CD4-positive, alpha-beta T cell (primary cell): ENCODE results near the gene INSRR. TPM values are rescaled to one million over a fixed set of nuclear protein-coding genes. Genes with fewer than 3 reads are reported as not detected.

Source experiments
- ATAC-seq: fragments of 200-7000 bp; cut with Tn5 transposase; one replicate; pipeline ENCODE4 v1.10.0; 2022; ENCODE audit warnings: mild to moderate bottlenecking; ENCODE audit not compliant: poor library complexity
- CTCF ChIA-PET: fragments of 350-600 bp; sonication (Branson Sonifier 250); formaldehyde crosslinking; loops from one replicate; lab custom pipeline; 2021; ENCODE audit warnings: antibody characterized with exemption, inconsistent platforms; lab: Charles Lee
- POLR2A ChIA-PET: fragments of 350-600 bp; sonication (Branson Sonifier 250); formaldehyde crosslinking; loops from one replicate; lab custom pipeline; 2021; ENCODE audit warnings: antibody characterized with exemption, inconsistent platforms; lab: Charles Lee
- DNase-seq, 14 experiments: peaks; one replicate each; pipeline ENCODE4 v3.0.0-alpha.2; 2013 to 2020; ENCODE audit warnings: mixed read lengths in 2 of 14
- H3K27ac ChIP-seq, 2 donors: one replicate each; pipeline versions ENCODE4 v1.5.1 to v1.7.0; 2013; ENCODE audit warnings: low read length in 2 of 2, low read depth in 1 of 2, mild to moderate bottlenecking in 1 of 2
- H3K27me3 ChIP-seq, 2 experiments: 1 replicate in 1 of 2; 2 replicates in 1 of 2; pipeline versions ENCODE4 v1.6.1 to v1.7.0; 2013; ENCODE audit warnings: low read length in 2 of 2, control low read depth in 1 of 2, mild to moderate bottlenecking in 1 of 2, moderate library complexity in 1 of 2; ENCODE audit not compliant: insufficient read depth in 2 of 2, control insufficient read depth in 1 of 2
- H3K36me3 ChIP-seq: one replicate; pipeline ENCODE4 v1.6.1; 2013; ENCODE audit warnings: low read length, control low read depth; ENCODE audit not compliant: insufficient read depth
- H3K4me1 ChIP-seq: one replicate; pipeline ENCODE4 v1.6.1; 2013; ENCODE audit warnings: low read length, control low read depth; ENCODE audit not compliant: insufficient read depth
- H3K4me3 ChIP-seq: one replicate; pipeline ENCODE4 v1.5.1; 2013; ENCODE audit warnings: mild to moderate bottlenecking, low read length, moderate library complexity
- H3K9me3 ChIP-seq, 2 experiments: 1 replicate in 1 of 2; 2 replicates in 1 of 2; pipeline versions ENCODE4 v1.6.1 to v1.7.0; 2013; ENCODE audit warnings: low read length in 2 of 2, mild to moderate bottlenecking in 2 of 2, control low read depth in 1 of 2, moderate library complexity in 1 of 2; ENCODE audit not compliant: control insufficient read depth in 1 of 2, insufficient read depth in 1 of 2
- H3K27ac Mint-ChIP-seq: one replicate; pipeline ENCODE4 v1.8.0; 2020; ENCODE audit warnings: mixed read lengths
- H3K27me3 Mint-ChIP-seq: one replicate; pipeline ENCODE4 v1.8.0; 2021; ENCODE audit warnings: mixed read lengths
- H3K36me3 Mint-ChIP-seq: one replicate; pipeline ENCODE4 v1.8.0; 2021; ENCODE audit warnings: low read depth, mixed read lengths
- H3K4me1 Mint-ChIP-seq: one replicate; pipeline ENCODE4 v1.8.0; 2021; ENCODE audit warnings: low read depth, mixed read lengths
- H3K4me3 Mint-ChIP-seq: one replicate; pipeline ENCODE4 v1.8.0; 2020; ENCODE audit warnings: mild to moderate bottlenecking, mixed read lengths
- H3K9me3 Mint-ChIP-seq: one replicate; pipeline ENCODE4 v1.8.0; 2020; ENCODE audit warnings: mixed read lengths
- intact Hi-C, 2 experiments: fragments of 100-400 bp; cut with DNase I in 1 of 2; cut with micrococcal nuclease in 1 of 2; formaldehyde crosslinking; loops; one replicate each; pipeline versions ENCODE4 v1.15.1 to v1.9.0; 2023 to 2025; cut with DNase I, micrococcal nuclease
- total RNA-seq, 174 experiments: library from RNA in 2 of 174; stranded (reverse) in 2 of 174; gene quantifications; one replicate each; pipeline ENCODE4 v1.2.3 and lab custom pipeline; 2021 to 2026
- TF ChIP-seq, protein P1 (sequence below): fragments of 200-600 bp; IDR thresholded peaks from one replicate; pipeline ENCODE4 v1.8.0; 2022; ENCODE audit warnings: antibody characterized with exemption, mild to moderate bottlenecking

The INSRR gene
- total RNA-seq, 2 experiments from 2014 or later: not detected

DNA sequence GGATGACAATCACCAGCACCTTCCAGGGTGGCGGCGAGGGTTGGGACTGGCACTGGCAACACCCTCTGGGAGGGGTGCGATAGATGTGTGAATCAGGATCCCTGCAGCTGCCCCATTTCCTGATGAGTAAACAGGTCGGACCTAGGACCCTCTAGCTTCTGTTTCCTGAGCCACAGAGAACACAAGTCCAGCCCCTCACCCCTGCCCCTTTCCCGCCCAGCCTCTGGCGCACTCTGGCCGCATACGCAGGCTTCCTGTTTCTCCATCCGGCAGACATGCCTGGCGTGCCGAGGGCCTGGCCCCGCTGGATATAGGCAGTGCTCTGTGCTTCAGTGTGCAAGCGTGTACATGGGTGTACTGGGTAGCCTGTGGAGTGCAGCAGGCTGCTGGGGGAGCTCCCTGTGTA lies 39.2 kb upstream of the INSRR start:
- H3K36me3 ChIP-seq: no peaks in the 10 kb centered on the region
- peaks cover 12% of the 10 kb centered on the region for H3K4me1 ChIP-seq
- peaks cover 0 to 7% of the 10 kb centered on the region in 2 experiments for H3K9me3 ChIP-seq
- CTCF ChIA-PET: interaction anchor here (2.1 kb wide), 1 partner anchor 12 kb away, joined by 6 read pairs; no protein-coding TSS in a partner anchor
- no peak overlapping the region for H3K4me3 Mint-ChIP-seq
- H3K4me3 ChIP-seq: no peak overlapping the region
- H3K27me3 Mint-ChIP-seq: peaks cover 53% of the 10 kb centered on the region
- H3K27me3 ChIP-seq: peaks cover 11 to 25% of the 10 kb centered on the region in 2 experiments
- TF ChIP-seq, protein P1, sequence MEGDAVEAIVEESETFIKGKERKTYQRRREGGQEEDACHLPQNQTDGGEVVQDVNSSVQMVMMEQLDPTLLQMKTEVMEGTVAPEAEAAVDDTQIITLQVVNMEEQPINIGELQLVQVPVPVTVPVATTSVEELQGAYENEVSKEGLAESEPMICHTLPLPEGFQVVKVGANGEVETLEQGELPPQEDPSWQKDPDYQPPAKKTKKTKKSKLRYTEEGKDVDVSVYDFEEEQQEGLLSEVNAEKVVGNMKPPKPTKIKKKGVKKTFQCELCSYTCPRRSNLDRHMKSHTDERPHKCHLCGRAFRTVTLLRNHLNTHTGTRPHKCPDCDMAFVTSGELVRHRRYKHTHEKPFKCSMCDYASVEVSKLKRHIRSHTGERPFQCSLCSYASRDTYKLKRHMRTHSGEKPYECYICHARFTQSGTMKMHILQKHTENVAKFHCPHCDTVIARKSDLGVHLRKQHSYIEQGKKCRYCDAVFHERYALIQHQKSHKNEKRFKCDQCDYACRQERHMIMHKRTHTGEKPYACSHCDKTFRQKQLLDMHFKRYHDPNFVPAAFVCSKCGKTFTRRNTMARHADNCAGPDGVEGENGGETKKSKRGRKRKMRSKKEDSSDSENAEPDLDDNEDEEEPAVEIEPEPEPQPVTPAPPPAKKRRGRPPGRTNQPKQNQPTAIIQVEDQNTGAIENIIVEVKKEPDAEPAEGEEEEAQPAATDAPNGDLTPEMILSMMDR: no peak
- H3K27ac Mint-ChIP-seq: no peak overlapping the region
- intact Hi-C loops: no loop called here
- H3K9me3 Mint-ChIP-seq: no peaks in the 10 kb centered on the region
- H3K27ac ChIP-seq: no peak overlapping the region
- H3K36me3 Mint-ChIP-seq: no peaks in the 10 kb centered on the region
- ATAC-seq: no peak
- POLR2A ChIA-PET: no interaction called here
- no peak for DNase-seq
- peaks cover 8% of the 10 kb centered on the region for H3K4me1 Mint-ChIP-seq

DNA sequence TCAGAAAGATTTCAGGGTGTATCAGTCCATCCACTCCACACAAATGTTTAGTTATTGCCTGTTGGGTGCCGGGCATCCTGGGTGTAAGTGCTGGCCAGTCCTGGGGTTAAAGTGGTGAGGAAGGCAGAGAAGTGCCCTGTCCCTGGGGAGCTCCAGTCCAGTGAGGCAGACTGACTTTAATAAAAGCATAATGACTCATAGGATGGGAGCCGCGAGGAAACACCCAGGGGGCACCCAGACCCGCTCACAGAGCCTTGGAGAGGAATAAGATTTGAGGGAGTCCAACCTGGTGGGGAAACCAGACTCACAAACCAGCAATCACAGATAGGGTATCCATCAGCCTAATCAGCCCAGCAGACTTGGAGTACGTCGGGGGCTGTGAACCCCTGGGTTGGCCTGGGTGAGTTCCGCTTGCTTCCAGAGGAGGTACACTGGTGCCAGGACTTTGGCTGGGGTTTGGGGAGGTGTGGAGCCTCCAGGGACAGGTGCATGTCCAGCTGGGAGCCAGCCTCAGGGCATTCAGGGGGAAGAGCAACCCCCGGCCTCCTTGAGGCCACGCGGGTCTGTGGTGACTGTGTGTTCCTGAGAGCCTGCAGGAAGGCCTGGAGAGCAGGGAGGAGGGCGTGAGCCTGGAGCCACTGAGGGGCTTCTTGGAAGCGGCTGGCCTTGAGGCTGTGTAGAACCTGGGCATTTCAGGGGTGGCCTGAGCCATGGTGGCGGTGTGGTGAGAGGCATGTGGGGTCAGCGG lies 38.3 kb upstream of the INSRR start:
- ChIA-PET CTCF (no interaction called here), POLR2A (no interaction called here)
- Histone ChIP-seq H3K9me3 (peaks cover 0 to 13% of the 10 kb centered on the region in 2 experiments), H3K27ac (no peak overlapping the region), H3K36me3 (no peaks in the 10 kb centered on the region), H3K27me3 (peaks cover 15 to 32% of the 10 kb centered on the region in 2 experiments), H3K4me1 (peaks cover 21% of the 10 kb centered on the region), H3K4me3 (no peak overlapping the region)
- TF ChIP-seq, protein P1: no peak
- Mint-ChIP-seq H3K36me3 (no peaks in the 10 kb centered on the region), H3K27me3 (peaks cover 60% of the 10 kb centered on the region), H3K4me1 (peaks cover 13% of the 10 kb centered on the region), H3K4me3 (no peak overlapping the region), H3K27ac (no peak overlapping the region), H3K9me3 (no peaks in the 10 kb centered on the region)
- no peak for DNase-seq
- intact Hi-C loops: no loop called here
- ATAC-seq: no peak

DNA sequence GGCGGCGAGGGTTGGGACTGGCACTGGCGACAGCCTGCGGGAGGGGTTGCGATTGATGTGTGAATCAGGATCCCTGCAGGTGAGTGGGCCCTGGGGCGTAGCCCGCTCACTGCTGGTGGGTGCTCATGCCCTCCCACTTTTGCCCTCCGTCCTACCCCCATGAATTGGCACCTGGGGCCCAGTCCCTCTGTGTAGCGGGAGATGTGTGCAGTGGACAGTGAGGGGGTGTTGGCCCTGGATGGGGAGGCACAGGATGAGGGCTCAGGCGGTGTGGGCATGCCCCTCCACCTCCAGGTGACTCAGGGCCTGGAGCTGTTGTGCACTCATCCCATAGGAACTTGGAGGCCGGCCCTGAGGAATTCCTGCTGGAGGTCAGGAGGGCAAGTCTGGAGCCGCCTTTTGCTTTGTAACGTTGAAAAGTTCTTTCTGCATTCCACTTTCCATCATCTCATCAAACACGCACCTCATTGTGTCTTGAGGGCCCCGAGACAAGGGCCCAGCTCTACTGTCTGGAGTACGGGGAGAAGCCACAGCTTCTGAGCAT lies 37.6 kb upstream of the INSRR start:
- Histone ChIP-seq H3K36me3 (no peaks in the 10 kb centered on the region), H3K27ac (no peak overlapping the region), H3K27me3 (peaks cover 17 to 35% of the 10 kb centered on the region in 2 experiments), H3K4me1 (peaks cover 28% of the 10 kb centered on the region), H3K4me3 (no peak overlapping the region), H3K9me3 (peaks cover 0 to 13% of the 10 kb centered on the region in 2 experiments)
- CTCF ChIA-PET: no interaction called here
- DNase-seq (no peak), ATAC-seq (no peak)
- POLR2A ChIA-PET: no interaction called here
- TF ChIP-seq, protein P1: no peak
- Mint-ChIP-seq H3K9me3 (no peaks in the 10 kb centered on the region), H3K27me3 (peaks cover 66% of the 10 kb centered on the region), H3K4me3 (no peak overlapping the region), H3K36me3 (no peaks in the 10 kb centered on the region), H3K27ac (no peak overlapping the region), H3K4me1 (peaks cover 19% of the 10 kb centered on the region)
- intact Hi-C loops: no loop called here
